GM19193 (cell line): Measurements from ENCODE around the gene SPACDR.

Experiments used
- POLR2A ChIP-seq: IDR thresholded peaks from 4 replicates; pipeline ENCODE4 v1.6.1; 2011; ENCODE audit not compliant: insufficient read depth, insufficient read length; ENCODE audit errors: extremely low read depth

SPACDR gene

DNA sequence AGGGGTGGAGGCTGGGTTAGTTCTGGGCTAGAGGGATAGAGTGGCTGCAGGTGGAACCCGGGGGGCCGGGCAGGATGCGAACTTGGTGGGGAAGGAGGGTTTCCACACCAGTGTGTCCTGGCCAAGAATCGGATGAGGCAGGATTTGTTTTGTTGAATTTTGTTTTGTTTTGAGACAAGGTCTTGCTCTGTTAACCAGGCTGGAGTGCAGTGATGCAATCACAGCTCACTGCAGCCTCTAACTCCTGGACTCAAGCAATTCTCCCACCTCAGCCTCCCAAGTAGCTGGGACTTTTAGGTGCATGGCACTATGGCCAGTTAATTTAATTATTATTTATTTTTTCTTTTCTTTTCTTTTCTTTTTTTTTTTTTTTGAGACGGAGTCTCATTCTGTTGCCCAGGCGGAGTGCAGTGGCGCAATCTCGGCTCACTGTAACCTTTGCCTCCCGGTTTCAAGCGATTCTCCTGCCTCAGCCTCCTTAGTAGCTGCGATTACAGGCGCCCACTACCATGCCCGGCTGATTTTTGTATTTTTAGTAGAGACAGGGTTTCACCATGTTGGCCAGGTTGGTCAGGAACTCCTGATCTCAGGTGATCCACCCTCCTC is 14.8 kb downstream of the SPACDR start:
- no peak for TF ChIP-seq POLR2A

DNA sequence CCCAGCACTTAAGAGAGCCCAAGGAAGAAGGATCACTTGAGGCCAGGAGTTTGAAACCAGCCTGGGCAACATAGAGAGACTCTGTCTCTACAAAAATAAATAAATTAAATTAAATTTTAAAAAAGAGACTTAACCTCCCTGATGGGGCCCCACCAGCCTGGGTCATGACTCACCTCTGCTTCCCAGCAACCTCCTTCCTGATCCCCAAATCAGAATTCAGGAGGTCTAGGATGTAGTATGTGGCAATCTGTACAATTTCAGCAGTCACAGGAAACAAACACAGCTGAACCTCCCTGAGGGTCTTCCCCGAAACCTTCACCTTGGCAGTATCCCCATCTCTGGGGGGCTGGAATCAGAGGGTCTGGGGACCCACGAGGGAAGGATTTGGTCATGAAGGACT is 18.0 kb downstream of the SPACDR start:
- TF ChIP-seq POLR2A: no peak

DNA sequence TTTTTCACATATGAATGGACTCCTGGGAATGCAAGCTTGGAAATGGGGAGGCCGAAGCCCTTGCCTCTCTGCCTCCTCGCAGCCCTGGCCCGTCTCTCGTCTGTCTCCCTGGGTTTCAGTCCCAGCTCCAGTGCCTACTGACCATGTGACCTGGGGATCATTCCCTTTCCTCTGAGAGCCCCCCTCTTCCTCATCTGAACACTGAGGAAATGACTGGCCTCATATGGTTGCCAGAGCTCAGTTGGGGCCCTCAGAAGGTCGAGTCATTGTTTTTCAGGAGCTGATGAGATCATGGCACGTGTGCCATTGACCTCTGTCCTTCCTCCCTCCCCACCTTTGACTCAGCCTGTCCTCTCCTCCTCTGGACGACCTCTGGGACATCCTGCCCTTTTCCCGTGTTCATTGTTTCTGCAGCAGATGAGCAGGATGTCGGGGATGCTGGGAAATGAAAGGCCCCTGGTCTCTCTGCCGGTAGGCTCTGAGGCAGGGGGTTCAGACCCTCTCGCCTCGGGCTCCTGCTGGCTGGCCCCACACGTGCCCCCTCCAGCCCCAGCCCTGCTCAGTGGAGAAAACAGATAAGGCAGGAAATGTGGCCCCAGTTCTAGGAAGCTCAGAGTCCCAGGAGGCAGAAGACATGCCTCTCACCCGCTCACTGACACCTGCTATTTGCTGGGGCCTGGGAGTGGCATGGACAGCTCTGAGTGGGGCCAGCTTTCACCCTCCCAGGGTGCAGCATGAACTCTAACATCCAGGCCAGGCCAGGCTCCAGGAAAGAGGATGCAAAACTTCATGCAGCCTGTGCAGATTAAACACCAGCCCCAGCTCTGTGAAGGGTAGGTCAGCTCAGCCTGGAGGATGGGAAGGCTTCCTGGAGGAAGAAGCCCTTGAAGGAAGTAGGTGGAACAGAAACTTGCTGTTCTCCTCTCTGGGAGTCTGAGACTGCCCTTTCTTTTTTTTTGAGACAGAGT is 19.5 kb downstream of the SPACDR start:
- TF ChIP-seq POLR2A: no peak

DNA sequence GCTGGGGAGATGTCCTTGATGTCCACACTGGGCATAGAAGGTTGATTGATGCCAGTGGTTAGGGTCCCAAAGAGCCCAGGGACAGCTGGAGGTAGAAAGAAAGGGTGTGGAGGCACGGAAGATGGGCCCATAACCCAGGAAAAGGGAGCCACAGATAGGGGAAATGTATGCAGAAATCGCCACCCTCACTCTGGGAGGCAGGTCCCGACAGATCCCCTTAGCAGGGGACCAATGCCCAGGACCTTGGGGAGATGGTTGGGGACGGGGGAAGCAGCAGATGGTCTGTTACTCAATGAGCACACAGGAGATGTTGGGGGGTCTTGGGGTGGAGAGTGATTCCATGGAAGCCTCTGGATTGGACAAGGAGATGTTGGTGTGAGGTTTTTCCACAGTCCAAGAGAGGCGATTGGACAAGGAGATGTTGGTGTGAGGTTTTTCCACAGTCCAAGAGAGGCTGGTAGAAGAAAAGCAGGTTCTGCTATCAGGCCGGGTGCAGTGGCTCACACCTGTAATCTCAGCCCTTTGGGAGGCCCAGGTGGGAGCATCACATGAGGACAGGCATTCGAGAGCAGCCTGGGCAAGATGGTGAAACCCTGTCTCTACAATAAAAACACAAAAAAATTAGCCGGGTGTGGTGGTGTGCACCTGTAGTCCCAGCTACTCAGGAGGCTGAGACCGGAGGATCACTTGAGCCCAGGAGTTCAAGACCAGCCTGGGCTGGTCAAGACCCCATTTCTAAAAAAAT is 20.8 kb downstream of the SPACDR start:
- TF ChIP-seq POLR2A: no peak

DNA sequence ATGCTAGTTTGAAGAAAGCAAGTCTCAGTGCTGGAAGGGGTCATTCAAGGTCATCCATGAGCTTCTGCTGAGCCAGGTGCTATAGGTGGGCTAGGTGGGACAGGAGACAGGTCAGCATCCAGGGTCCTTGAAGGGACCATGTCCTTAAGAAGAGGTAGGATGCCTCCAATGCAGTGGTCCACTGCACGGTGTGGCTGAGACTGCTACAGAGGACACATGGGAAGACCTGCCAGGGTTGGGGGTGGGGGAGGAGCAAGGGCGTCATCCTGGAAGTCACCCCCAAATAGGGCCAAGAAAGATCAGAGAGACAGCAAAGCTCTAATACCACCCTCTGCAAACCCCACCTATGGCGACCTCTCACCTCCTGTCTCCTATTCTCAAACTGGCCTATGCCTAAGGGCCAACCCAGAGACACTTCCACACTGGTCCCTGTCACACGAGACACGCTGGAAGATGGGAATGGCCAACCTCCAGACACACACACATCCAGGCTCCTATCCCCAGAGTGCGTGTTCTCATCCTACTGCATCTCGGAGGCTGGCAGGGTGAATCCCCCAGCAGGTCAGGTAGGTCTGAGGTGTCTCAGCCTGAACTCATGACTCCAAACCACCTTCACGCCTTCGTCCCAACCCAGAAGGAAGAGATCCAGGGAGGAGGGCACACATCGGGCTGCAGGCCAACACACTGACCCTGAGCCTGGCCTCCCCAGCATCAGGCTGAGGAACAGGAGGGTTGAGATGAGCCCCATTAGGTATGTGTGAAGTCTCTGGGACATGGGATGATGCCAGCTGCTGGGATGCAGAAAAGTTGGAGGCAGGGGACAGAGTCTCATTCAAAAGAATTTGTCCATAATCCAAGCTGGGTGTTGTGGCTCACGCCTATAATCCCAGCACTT is 22.2 kb downstream of the SPACDR start:
- no peak for TF ChIP-seq POLR2A

DNA sequence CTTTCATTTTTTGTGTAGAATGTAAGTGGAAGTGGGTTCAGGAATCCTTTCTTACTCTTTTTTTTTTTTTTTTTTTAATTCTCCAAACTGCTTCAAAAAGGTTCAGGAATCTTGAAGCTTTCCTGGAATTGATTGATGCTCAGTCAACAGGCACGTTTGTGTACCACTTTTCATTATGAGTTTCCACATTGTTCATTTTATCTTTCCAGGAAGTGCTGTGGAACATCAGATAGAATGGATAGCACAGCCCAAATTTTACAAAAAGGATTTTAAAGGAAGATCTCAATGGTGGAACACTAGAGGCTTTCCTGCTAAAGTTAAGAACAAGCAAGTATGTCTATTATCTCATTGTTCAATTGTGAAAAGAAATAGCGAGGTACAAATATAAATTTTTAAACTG is 25.9 kb downstream of the SPACDR start:
- TF ChIP-seq POLR2A: no peak

DNA sequence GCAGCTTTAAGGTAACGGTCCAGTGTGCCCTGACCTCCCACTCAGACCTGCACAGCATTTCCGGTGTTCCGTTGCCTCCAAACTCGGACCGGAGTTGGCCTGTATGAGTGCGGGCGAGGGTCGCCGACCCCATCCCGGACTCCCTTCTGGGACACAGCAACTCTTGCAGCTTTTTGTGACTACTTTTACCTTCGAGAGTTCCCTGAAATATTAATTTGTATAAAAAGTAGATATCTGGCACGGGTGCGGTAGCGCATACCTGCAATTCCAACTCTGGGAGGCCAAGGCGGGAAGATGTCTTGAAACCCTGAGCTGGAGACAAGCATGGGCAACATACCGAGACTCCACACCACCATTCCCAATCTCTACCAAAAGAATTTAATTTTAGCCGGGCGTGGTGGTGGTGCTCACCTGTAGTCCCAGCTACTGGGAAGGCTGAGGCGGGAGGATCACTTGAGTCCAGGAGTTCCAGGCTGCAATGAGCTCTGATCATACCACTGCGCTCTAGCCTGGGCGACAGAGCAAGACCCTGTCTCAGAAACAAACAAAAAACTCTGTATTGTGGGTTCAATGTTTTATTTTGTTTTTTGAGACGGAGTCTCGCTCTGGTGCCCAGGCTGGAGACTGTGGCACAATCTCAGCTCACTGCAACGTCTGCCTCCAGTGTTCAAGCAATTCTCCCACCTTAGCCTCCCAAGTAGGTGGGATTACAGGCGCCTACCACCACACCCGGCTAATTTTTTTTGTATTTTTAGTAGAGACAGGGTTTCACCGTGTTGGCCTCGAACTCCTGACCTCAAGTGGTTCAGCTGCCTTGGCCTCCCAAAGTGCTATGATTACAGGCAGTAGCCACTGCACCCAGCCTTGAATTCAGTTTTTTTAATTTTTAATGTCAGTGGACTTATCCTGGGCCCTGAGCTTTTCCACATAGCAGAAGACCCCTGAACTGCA is 26.6 kb downstream of the SPACDR start:
- no peak for TF ChIP-seq POLR2A

DNA sequence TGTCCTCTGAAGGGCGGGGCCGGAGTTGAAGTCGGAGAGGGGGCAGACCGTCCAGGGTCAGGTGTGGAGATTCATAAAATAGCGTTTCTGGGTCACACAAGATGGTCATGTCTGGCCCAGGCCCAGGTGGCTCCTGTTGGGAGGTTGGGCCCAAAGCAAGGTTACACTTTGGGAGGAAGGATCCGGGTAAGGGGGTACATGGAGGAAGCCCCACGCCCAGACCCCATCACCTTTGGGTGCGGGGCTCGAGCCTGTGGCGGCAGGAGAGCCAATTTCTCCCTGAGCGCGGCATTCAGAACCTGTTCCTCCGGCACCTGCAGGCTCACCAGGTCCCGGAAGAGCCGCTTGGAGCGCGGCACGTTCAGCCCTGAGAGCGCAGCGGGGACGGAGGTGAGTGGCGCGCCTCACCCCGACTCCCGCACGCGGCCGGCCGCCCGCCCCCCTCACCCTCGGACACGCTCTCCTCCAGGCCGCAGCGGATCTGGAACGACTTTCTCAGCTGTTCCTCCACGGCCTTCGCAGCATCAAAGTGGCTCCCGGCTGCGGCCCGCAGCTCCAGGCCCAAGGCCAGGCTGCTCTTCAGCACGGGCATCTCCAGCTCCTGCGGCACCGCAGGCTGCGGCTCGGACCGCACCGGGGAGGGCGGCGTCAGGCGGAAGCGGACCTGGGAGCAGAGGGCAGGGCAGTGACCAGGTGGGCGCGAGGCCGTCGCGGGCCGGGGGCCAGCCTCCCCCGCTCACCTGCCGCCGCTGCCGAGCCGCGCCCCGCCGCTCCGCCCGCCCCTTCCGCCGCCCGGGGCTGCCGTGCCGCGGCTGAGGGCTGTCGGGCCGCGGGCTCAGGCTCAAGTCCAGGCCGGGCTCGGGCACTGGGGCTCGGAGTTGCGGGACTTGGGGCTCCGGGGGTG is 28.4 kb downstream of the SPACDR start:
- TF ChIP-seq POLR2A: peak; percentile 16

DNA sequence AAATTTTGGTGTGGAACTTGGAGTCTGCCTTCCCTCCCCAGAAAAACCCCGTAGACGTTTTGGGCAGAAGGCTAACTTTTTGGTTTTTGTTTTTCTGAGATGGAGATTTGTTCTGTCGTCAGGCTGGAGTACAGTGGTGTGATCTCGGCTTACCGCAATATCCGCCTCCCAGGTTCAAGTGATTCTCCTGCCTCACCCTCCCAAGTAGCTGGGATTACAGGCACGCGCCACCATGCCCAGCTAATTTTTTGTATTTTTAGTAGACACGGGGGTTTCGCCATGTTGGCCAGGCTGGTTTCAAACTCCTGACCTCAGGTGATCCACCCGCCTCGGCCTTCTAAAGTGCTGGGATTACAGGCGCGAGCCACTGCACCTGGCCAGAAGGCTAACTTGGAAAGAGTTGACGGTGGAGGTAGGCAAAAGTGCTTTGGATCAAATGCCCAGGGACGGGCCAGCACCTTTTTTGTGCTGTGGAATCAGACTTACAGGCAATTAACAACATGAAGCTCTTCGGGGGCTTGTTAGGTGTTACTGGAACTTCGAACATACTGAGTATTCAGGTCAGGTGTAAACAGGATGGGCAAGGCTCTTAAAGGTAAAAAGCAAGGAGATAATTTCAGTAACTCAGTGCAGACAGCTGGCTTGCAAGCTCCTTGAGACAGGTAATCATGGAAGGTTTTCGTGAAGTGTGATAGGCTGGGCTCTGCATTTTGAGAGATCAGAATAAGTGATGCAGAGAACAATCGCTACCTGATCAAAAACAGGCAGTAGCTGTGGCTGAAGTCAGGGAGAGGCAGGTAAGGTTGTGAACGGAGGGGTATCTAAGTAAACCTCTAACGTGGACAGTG is 29.5 kb downstream of the SPACDR start:
- no peak for TF ChIP-seq POLR2A

DNA sequence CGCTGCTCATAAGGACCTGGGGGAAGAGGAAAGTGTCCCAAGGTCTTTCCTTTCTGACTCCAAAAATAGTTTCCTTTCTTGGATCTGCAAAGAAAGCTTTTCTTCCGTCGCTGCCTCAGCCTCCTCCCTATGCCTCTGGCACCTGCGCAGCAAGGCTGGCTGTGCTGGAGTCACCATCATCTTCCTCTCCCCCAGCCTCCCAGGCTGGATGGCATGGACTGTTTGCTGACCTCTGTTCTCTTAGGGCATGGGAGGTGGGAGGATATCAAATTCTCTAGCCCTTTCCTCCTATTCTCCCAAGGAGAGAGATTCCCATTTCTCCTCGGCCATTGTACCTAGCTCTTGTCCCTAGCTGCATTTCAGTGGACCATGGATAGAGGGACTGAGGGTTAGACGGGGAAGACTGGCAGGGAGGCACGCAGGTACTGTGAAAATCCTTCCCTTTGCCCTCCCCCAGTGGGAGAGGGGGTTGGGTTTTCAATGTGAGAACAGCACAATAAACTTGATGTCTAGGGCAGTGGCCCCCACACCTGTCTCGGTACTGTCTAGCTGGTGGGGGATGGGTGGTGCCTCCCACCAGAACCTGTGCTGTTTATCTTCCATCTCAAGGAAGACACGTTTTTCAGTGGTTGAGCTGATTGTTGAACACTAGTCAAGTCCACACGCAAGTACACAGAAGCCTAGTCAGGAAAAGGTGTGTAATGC is 30.3 kb downstream of the SPACDR start:
- no peak for TF ChIP-seq POLR2A

DNA sequence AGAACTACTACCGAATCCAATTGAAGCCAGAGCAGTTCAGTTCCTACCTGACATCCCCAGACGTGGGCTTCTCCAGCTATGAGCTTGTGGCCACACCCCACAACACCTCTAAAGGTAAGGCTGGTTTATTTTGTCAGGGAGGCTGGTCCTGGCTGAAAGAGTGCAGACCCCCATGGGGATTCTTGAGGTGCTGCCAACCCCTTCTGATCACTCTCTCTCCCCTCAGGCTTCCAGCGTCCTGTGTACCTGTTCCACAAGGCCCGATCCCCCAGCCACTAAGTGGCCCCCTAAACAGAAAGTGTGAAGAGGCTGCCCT is 30.8 kb downstream of the SPACDR start:
- no peak for TF ChIP-seq POLR2A
